SU-DHL-6 (cell line): ENCODE measurements around the gene CACNG6.

Source experiments
- CTCF ChIP-seq: fragments of 200-600 bp; sonication (generic); IDR thresholded peaks from one replicate; pipeline ENCODE4 v1.5.1; 2017; ENCODE audit warnings: antibody characterized with exemption, mild to moderate bottlenecking, low read length, moderate library complexity; ENCODE audit not compliant: insufficient read depth, poor library complexity, severe bottlenecking
- EZH2phosphoT487 ChIP-seq: fragments of 200-600 bp; sonication (generic), shearing (Covaris generic); conservative IDR thresholded peaks from 2 replicates; pipeline ENCODE4 v1.6.1; 2018; ENCODE audit warnings: mild to moderate bottlenecking, antibody characterized with exemption, low read length, moderate library complexity, mixed read lengths

GRCh38 chr19:53945998-53946397 lies 45.4 kb upstream of the CACNG6 start:
- TF ChIP-seq CTCF (no peak), EZH2phosphoT487 (no peak)
